Mesendoderm (in vitro differentiated cells): ENCODE measurements around the gene LONP1.

Source experiments
- DNase-seq: peaks from one replicate; pipeline ENCODE4 v3.0.0; 2013
- H2AK5ac ChIP-seq: 2 replicates; pipeline ENCODE4 v1.6.1; 2013; ENCODE audit warnings: low read length, inconsistent platforms
- H2BK120ac ChIP-seq: 2 replicates; pipeline ENCODE4 v1.6.1; 2013; ENCODE audit warnings: low read depth, mild to moderate bottlenecking, low read length, moderate library complexity, mixed read lengths
- H2BK15ac ChIP-seq: replicated peaks from 2 replicates; pipeline ENCODE4 v1.6.1; 2013; ENCODE audit warnings: low read depth, mild to moderate bottlenecking, moderate library complexity
- H2BK5ac ChIP-seq: 2 replicates; pipeline ENCODE4 v1.6.1; 2013; ENCODE audit warnings: low read length, inconsistent platforms
- H3K18ac ChIP-seq: 2 replicates; pipeline ENCODE4 v1.6.1; 2013; ENCODE audit warnings: mild to moderate bottlenecking, low read length, mixed read lengths
- H3K23ac ChIP-seq: one replicate; pipeline ENCODE4 v1.6.1; 2013; ENCODE audit warnings: low read length
- H3K27ac ChIP-seq: 2 replicates; pipeline ENCODE4 v1.5.1; 2013; ENCODE audit warnings: low read depth, mild to moderate bottlenecking, inconsistent platforms, low read length, moderate library complexity
- H3K27me3 ChIP-seq: 2 replicates; pipeline ENCODE4 v1.6.1; 2013; ENCODE audit warnings: low read length, control low read depth, mild to moderate bottlenecking, inconsistent platforms; ENCODE audit not compliant: insufficient read depth, poor library complexity
- H3K36me3 ChIP-seq: 2 replicates; pipeline ENCODE4 v1.6.1; 2013; ENCODE audit warnings: low read length, inconsistent platforms; ENCODE audit not compliant: control insufficient read depth, insufficient read depth
- H3K4ac ChIP-seq: one replicate; pipeline ENCODE4 v1.6.1; 2013; ENCODE audit warnings: low read depth, mild to moderate bottlenecking, low read length, moderate library complexity
- H3K4me1 ChIP-seq: 2 replicates; pipeline ENCODE4 v1.6.1; 2013; ENCODE audit warnings: low read depth, low read length, inconsistent platforms; ENCODE audit not compliant: control insufficient read depth
- H3K4me2 ChIP-seq: 2 replicates; pipeline ENCODE4 v1.6.1; 2013; ENCODE audit warnings: low read length
- H3K4me3 ChIP-seq: 2 replicates; pipeline ENCODE4 v1.5.1; 2013; ENCODE audit warnings: mild to moderate bottlenecking, low read length
- H3K56ac ChIP-seq: one replicate; pipeline ENCODE4 v1.6.1; 2013; ENCODE audit warnings: low read length
- H3K79me1 ChIP-seq: 2 replicates; pipeline ENCODE4 v1.6.1; 2013; ENCODE audit warnings: low read length, inconsistent platforms
- H3K79me2 ChIP-seq: 2 replicates; pipeline ENCODE4 v1.6.1; 2013; ENCODE audit warnings: mild to moderate bottlenecking, low read length; ENCODE audit not compliant: control insufficient read depth, insufficient read depth
- H3K9ac ChIP-seq: 2 replicates; pipeline ENCODE4 v1.6.1; 2013; ENCODE audit warnings: low read length, inconsistent platforms
- H4K5ac ChIP-seq: one replicate; pipeline ENCODE4 v1.6.1; 2013; ENCODE audit warnings: low read length
- H4K8ac ChIP-seq: one replicate; pipeline ENCODE4 v1.6.1; 2013; ENCODE audit warnings: low read depth, mild to moderate bottlenecking, control low read depth, low read length, moderate library complexity
- WGBS: extraction: QIAGEN DNeasy Blood & Tissue Kit; methylation state at CpG from one replicate; pipeline ENCODE4 v1.1.7; 2013; ENCODE audit warnings: low lambda C conversion rate, missing lambda C conversion rate; ENCODE audit not compliant: insufficient coverage; ENCODE audit errors: extremely low coverage; 5-methylcytosine and 5-hydroxymethylcytosine counted together

The LONP1 gene

GRCh38 chr19:5718037-5718578 lies 1.8 kb downstream of the LONP1 start:
- H3K4me3 ChIP-seq: peak overlapping the region; percentile 98
- no peaks in the 10 kb centered on the region for H3K4me1 ChIP-seq
- H3K79me1 ChIP-seq: peaks cover 16% of the 10 kb centered on the region
- peaks cover under 1% of the 10 kb centered on the region for H3K36me3 ChIP-seq
- peak overlapping the region; percentile 91 for H3K9ac ChIP-seq
- H2BK5ac ChIP-seq: no peak overlapping the region
- no peak overlapping the region for H3K4ac ChIP-seq
- H3K4me2 ChIP-seq: peak overlapping the region; percentile 85
- no peak overlapping the region for H4K8ac ChIP-seq
- H2BK15ac ChIP-seq: no peak overlapping the region
- no peak overlapping the region for H2AK5ac ChIP-seq
- peaks cover 44% of the 10 kb centered on the region for H3K79me2 ChIP-seq
- H3K27ac ChIP-seq: peak overlapping the region; percentile 7
- H3K27me3 ChIP-seq: no peaks in the 10 kb centered on the region
- H4K5ac ChIP-seq: no peak overlapping the region
- no CpG with 5 or more reads among the region's 14 CpGs for WGBS
- H2BK120ac ChIP-seq: no peak overlapping the region
- DNase-seq: no peak
- no peak overlapping the region for H3K18ac ChIP-seq
- H3K56ac ChIP-seq: peak overlapping the region; percentile 93
- no peak overlapping the region for H3K23ac ChIP-seq

GRCh38 chr19:5717215-5717935 lies 2.6 kb downstream of the LONP1 start:
- no CpG with 5 or more reads among the region's 8 CpGs for WGBS
- no peak overlapping the region for H3K18ac ChIP-seq
- no peak overlapping the region for H3K4me2 ChIP-seq
- H2BK5ac ChIP-seq: no peak overlapping the region
- peaks cover 4% of the 10 kb centered on the region for H3K36me3 ChIP-seq
- H3K4me1 ChIP-seq: no peaks in the 10 kb centered on the region
- no peak overlapping the region for H3K9ac ChIP-seq
- no peak overlapping the region for H2BK120ac ChIP-seq
- H2AK5ac ChIP-seq: no peak overlapping the region
- no peak overlapping the region for H3K27ac ChIP-seq
- no peak for DNase-seq
- H4K5ac ChIP-seq: no peak overlapping the region
- H3K56ac ChIP-seq: no peak overlapping the region
- no peaks in the 10 kb centered on the region for H3K27me3 ChIP-seq
- no peak overlapping the region for H3K4ac ChIP-seq
- H3K23ac ChIP-seq: no peak overlapping the region
- H3K4me3 ChIP-seq: no peak overlapping the region
- H3K79me1 ChIP-seq: peaks cover 17% of the 10 kb centered on the region
- peaks cover 44% of the 10 kb centered on the region for H3K79me2 ChIP-seq
- H2BK15ac ChIP-seq: no peak overlapping the region
- H4K8ac ChIP-seq: no peak overlapping the region

GRCh38 chr19:5714816-5715215 lies 5.1 kb downstream of the LONP1 start:
- Histone ChIP-seq H3K4me2 (no peak overlapping the region), H3K79me2 (peaks cover 44% of the 10 kb centered on the region), H3K4ac (no peak overlapping the region), H3K18ac (no peak overlapping the region), H3K23ac (no peak overlapping the region), H4K5ac (no peak overlapping the region), H2AK5ac (no peak overlapping the region), H3K56ac (no peak overlapping the region), H3K9ac (no peak overlapping the region), H3K4me1 (no peaks in the 10 kb centered on the region), H3K36me3 (peaks cover 11% of the 10 kb centered on the region), H3K4me3 (no peak overlapping the region), H3K27me3 (no peaks in the 10 kb centered on the region), H2BK15ac (no peak overlapping the region), H3K79me1 (peaks cover 17% of the 10 kb centered on the region), H2BK5ac (no peak overlapping the region), H4K8ac (no peak overlapping the region), H2BK120ac (no peak overlapping the region), H3K27ac (no peak overlapping the region)
- no peak for DNase-seq
- WGBS: no CpG with 5 or more reads among the region's 10 CpGs

GRCh38 chr19:5713228-5713627 lies 6.7 kb downstream of the LONP1 start:
- no peak overlapping the region for H3K23ac ChIP-seq
- no peak overlapping the region for H2AK5ac ChIP-seq
- H3K18ac ChIP-seq: no peak overlapping the region
- no peak overlapping the region for H4K8ac ChIP-seq
- peaks cover 10% of the 10 kb centered on the region for H3K79me1 ChIP-seq
- H3K9ac ChIP-seq: no peak overlapping the region
- no peak overlapping the region for H3K27ac ChIP-seq
- no peak overlapping the region for H3K4me3 ChIP-seq
- H3K79me2 ChIP-seq: peaks cover 28% of the 10 kb centered on the region
- no peak overlapping the region for H2BK15ac ChIP-seq
- no peaks in the 10 kb centered on the region for H3K4me1 ChIP-seq
- no peak overlapping the region for H4K5ac ChIP-seq
- H3K56ac ChIP-seq: no peak overlapping the region
- no peak overlapping the region for H2BK5ac ChIP-seq
- no peak overlapping the region for H3K4ac ChIP-seq
- H3K36me3 ChIP-seq: peaks cover 11% of the 10 kb centered on the region
- no CpG with 5 or more reads among the region's 9 CpGs for WGBS
- H3K27me3 ChIP-seq: no peaks in the 10 kb centered on the region
- no peak overlapping the region for H3K4me2 ChIP-seq
- H2BK120ac ChIP-seq: no peak overlapping the region
- no peak for DNase-seq

GRCh38 chr19:5711713-5712161 lies 8.2 kb downstream of the LONP1 start:
- Histone ChIP-seq H3K23ac (no peak overlapping the region), H3K79me1 (peaks cover 4% of the 10 kb centered on the region), H3K4me2 (no peak overlapping the region), H3K27me3 (no peaks in the 10 kb centered on the region), H4K5ac (no peak overlapping the region), H3K4me3 (no peak overlapping the region), H2AK5ac (no peak overlapping the region), H3K79me2 (peaks cover 14% of the 10 kb centered on the region), H3K4ac (no peak overlapping the region), H3K36me3 (peaks cover 17% of the 10 kb centered on the region), H2BK120ac (no peak overlapping the region), H3K56ac (no peak overlapping the region), H3K18ac (no peak overlapping the region), H2BK5ac (no peak overlapping the region), H2BK15ac (no peak overlapping the region), H3K27ac (no peak overlapping the region), H4K8ac (no peak overlapping the region), H3K9ac (no peak overlapping the region), H3K4me1 (no peaks in the 10 kb centered on the region)
- no CpG with 5 or more reads among the region's 25 CpGs for WGBS
- DNase-seq: no peak
